22Rv1 (cell line): Measurements from ENCODE around the gene ANKRD35.
"Not testable (repeated sequence)": the region's sequence is repeated elsewhere in the genome, so short reads cannot be mapped to it uniquely, and the experiment has no call there.

Source experiments
- H3K27ac ChIP-seq: fragments of 450-650 bp; 2 replicates; pipeline ENCODE4 v1.5.1; 2017
- ZFX ChIP-seq: fragments of 450-650 bp; IDR thresholded peaks from 2 replicates; pipeline ENCODE4 v1.6.1; 2017; ENCODE audit warnings: antibody characterized with exemption, borderline replicate concordance
- TF ChIP-seq, protein P1 (sequence below): fragments of 450-650 bp; IDR thresholded peaks from 2 replicates; pipeline ENCODE4 v1.5.1; 2017; ENCODE audit warnings: mild to moderate bottlenecking

ANKRD35 gene

DNA sequence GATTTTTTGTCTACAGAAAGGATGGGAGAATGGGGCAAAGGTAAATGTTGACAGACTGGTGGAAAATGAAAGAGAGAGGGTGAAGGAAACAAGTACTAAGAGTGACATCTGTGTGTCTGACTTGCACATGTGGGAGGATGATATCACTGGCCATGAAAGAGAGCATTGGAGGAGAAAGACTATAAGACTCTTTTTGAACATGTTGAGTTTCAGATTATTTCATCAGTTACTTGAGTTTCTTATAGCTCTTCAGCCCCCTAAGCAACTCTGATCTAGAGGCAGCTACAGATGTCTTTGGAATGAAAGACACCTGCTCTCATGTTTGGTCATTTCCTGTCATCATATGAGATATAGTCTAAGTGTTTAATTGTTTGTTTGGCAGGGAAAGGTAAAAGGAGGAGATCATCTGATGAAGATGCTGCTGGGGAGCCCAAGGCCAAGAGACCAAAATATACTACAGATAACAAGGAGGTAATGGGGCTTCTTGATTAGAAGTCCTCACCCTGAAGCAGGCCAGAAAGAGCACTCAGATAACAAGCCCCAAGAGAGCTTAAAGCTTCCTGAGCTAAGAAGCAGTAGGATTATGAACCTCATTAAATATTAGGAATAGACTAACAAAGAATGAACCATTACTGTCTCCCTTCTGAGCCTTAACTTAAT, 57.2 kb downstream of the ANKRD35 start:
- TF ChIP-seq, protein P1, sequence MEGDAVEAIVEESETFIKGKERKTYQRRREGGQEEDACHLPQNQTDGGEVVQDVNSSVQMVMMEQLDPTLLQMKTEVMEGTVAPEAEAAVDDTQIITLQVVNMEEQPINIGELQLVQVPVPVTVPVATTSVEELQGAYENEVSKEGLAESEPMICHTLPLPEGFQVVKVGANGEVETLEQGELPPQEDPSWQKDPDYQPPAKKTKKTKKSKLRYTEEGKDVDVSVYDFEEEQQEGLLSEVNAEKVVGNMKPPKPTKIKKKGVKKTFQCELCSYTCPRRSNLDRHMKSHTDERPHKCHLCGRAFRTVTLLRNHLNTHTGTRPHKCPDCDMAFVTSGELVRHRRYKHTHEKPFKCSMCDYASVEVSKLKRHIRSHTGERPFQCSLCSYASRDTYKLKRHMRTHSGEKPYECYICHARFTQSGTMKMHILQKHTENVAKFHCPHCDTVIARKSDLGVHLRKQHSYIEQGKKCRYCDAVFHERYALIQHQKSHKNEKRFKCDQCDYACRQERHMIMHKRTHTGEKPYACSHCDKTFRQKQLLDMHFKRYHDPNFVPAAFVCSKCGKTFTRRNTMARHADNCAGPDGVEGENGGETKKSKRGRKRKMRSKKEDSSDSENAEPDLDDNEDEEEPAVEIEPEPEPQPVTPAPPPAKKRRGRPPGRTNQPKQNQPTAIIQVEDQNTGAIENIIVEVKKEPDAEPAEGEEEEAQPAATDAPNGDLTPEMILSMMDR = no peak
- no peak for TF ChIP-seq ZFX

DNA sequence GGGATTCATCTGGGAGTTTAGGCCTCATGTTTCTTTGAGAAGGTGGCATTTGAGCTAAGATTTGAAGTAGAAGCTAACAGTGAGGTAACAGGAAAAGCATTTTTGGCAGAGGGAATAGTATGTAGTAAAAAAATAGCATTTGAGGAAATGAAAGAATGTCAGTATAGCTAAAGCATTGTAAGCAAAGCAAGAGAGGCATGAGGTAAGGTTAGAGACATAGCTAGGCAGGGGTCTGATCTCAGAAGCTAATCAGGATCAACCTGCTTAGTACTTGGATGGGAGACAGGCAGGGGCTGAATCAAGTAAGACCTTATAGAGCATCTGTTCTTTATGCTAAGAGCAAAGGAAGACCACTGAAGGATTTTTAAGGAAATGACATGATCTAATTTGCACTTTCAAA, 57.7 kb downstream of the ANKRD35 start:
- no peak overlapping the region for H3K27ac ChIP-seq
- TF ChIP-seq, protein P1 = no peak

More for the DNA sequence above, 57.2 kb downstream of the ANKRD35 start:
- no peak overlapping the region for H3K27ac ChIP-seq

DNA sequence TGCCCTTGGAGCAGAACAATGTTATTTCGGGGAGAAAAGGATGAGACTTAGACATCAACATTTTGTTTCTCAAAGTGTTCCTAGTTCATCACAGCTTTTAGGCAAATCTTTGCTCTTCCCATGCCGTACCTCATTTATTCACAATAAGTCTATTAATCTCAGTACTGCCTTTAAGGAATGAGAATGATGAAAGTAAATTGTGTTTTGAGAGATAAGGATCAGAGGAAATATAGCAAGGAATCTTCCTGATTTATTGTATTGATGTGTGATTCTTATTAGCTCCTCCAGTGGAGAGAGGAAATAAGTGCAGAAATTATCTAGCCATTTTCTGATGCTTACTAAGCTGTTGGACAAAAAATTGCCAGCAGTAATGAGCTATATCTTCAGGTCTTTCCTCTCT, 59.6 kb downstream of the ANKRD35 start:
- peak overlapping the region; percentile 91; the same call in 1 of the 2 replicates for H3K27ac ChIP-seq
- TF ChIP-seq, protein P1 = no peak
- no peak for TF ChIP-seq ZFX

DNA sequence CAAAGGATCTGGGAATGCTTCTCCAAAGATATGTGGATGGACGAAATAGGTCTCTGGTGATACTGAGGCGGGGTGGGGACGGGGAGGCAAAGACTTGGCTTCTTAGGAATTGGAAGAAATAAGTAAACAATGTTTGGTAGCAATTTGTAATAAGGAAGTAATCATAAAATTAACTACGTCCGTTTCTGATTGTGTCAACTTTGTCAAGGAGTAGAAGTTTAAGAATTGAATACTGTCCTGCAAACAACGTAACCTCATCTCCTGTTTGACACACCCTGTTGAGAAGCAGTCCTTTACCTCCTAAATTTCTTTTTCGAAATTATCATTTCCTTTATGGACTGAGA, 61.2 kb downstream of the ANKRD35 start:
- H3K27ac ChIP-seq = peak overlapping the region; percentile 91
- TF ChIP-seq, protein P1 = no peak

DNA sequence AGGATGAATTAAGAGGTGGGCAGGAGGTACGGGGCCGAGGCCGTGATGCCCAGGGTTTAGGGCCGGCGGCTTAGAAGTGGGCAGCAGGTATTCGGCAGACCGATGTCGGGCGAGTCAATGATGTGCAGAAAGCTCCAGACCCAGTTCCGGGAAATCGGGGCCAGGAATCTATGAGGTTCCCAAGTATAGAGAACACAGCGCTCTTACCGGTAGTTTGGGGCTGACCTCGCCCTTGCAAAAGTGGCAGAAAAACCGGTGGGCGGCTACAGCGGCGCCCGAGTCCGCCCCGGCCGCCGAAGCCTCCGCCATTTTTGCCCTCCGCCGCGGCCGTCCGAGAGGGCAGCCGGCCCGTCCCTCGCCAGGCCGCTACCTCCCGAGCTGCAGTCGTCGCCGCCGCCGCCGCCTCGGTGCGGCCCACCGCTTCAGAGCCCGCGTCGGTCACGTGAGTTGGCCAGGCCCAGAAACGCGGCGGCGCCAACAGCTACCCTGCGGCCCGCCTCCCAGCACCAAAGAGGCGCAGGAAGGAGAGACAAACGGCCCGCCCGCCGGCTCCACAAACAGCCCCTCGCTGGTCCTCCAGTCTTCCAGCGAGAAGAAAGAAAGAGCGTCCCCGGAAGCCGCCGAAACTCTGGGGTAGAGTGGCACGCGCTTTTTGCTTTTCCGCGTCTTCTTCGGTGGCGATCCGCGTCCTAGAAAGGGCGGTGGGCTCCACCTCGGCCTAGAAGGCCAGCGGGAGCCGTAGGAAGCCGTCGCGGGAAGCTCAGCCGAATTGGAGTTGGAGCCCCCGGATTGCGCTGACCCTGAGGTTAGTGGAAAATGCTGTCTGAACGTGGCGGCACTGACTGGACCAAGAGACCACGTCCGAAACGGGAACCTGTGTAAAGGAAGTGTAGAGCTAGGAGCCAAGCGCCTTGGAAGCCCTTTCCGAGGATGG, 61.8 kb downstream of the ANKRD35 start, which contains the start of the genes POLR3C and RNF115:
Gene POLR3C, plus strand, starts transcription at position 636 of the 934 bp plus-strand sequence. CDS start 1,577 bp downstream, outside the sequence.
Gene RNF115, minus strand, starts transcription at position 531 of the 934 bp plus-strand sequence. Its CDS starts 222 bp downstream, at position 309.
- peak within 1 kb of the TSS; percentile 91 for H3K27ac ChIP-seq
- TF ChIP-seq, protein P1 = no peak
- no peak for TF ChIP-seq ZFX

DNA sequence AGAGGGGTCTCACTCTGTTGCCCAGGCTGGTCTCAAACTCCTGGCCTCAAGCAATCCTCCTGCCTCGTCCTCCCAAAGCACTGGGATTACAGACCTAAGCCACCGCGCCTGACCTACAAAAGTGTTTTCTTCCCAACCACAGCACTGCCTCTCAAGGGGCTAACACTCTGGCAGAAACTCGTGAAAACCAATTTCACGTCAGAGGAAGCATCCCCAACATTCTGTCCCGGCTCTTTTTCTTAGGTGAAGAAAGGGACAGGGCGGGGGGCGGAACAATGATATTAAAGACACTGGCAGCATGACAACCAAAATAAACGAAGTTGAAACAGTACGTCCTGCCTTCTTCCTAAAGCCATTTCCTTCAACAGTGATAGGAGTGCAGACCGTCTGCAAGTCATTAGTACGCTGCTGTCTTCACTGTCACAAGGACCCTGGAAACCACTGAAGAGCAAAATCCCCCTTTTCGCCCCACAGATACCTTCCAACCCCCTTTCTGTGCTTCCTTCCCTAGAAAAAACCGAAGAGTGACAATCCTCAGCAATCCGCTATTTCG, 62.8 kb downstream of the ANKRD35 start:
- not testable (repeated sequence) for H3K27ac ChIP-seq

DNA sequence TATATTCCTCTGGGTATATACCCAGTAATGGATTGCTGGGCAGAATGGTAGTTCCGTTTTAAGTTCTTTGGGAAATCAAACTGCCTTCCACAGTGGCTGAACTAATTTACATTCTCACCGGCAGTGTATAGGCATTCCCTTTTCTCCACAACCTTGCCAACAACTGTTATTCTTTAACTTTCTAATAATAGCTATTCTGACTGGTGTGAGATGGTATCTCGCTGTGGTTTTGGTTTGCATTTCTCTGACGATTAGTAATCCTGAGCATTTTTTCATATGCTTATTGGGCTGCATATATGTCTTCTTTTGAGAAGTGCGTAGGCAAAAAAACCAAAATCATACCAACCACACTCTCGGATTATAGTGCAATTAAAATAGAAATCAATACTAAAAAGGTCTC, 67.6 kb downstream of the ANKRD35 start:
- not testable (repeated sequence) for H3K27ac ChIP-seq
